CD4-positive, CD25-positive, alpha-beta regulatory T cell (primary cell): ENCODE measurements around the gene AP5S1. TPM values are rescaled to one million over a fixed set of nuclear protein-coding genes. Genes with fewer than 3 reads are reported as not detected.
"Not testable (repeated sequence)": the region's sequence is repeated elsewhere in the genome, so short reads cannot be mapped to it uniquely, and the experiment has no call there.

ENCODE experiments used
- ATAC-seq, 2 donors: fragments of 150-1000 bp; cut with Tn5 transposase; one replicate each; pipeline ENCODE4 v1.10.0; 2021; ENCODE audit warnings: low read depth in 2 of 2, moderate number of reproducible peaks in 2 of 2, moderate library complexity in 1 of 2
- DNase-seq, 3 donors: peaks; one replicate each; pipeline versions ENCODE4 v3.0.0 to v3.0.0-alpha.2; 2012 to 2022; ENCODE audit warnings: mixed read lengths in 1 of 3
- H3K27ac ChIP-seq: one replicate; pipeline ENCODE4 v1.7.0; 2013; ENCODE audit warnings: mild to moderate bottlenecking, low read length; ENCODE audit not compliant: insufficient read depth, poor library complexity, severe bottlenecking
- H3K27me3 ChIP-seq: one replicate; pipeline ENCODE4 v1.7.0; 2013; ENCODE audit warnings: low read length; ENCODE audit not compliant: control insufficient read depth, insufficient read depth
- H3K36me3 ChIP-seq: one replicate; pipeline ENCODE4 v1.7.0; 2013; ENCODE audit warnings: mild to moderate bottlenecking, low read length, moderate library complexity; ENCODE audit not compliant: control insufficient read depth, insufficient read depth
- H3K4me1 ChIP-seq: 2 replicates; pipeline ENCODE4 v1.7.0; 2013; ENCODE audit warnings: mild to moderate bottlenecking, low read length; ENCODE audit not compliant: insufficient read depth, control insufficient read depth, poor library complexity, severe bottlenecking
- H3K4me3 ChIP-seq: one replicate; pipeline ENCODE4 v1.7.0; 2013; ENCODE audit warnings: low read depth, mild to moderate bottlenecking, low read length, moderate library complexity
- H3K9me3 ChIP-seq, 2 experiments: 1 replicate in 1 of 2; 2 replicates in 1 of 2; pipeline ENCODE4 v1.7.0; 2013; ENCODE audit warnings: low read length in 2 of 2, mild to moderate bottlenecking in 1 of 2, moderate library complexity in 1 of 2; ENCODE audit not compliant: control insufficient read depth in 2 of 2
- H3K27ac Mint-ChIP-seq, 3 donors: one replicate each; pipeline ENCODE4 v1.8.0; 2020 to 2022; ENCODE audit warnings: mild to moderate bottlenecking in 3 of 3, mixed read lengths in 3 of 3, moderate library complexity in 2 of 3
- H3K27me3 Mint-ChIP-seq: one replicate; pipeline ENCODE4 v1.8.0; 2022; ENCODE audit warnings: mild to moderate bottlenecking, mixed read lengths
- H3K36me3 Mint-ChIP-seq: one replicate; pipeline ENCODE4 v1.8.0; 2020; ENCODE audit warnings: mixed read lengths
- H3K4me1 Mint-ChIP-seq, 4 donors: one replicate each; pipeline ENCODE4 v1.8.0; 2020 to 2022; ENCODE audit warnings: mixed read lengths in 4 of 4, mild to moderate bottlenecking in 1 of 4
- H3K4me3 Mint-ChIP-seq, 4 donors: one replicate each; pipeline ENCODE4 v1.8.0; 2020 to 2022; ENCODE audit warnings: mild to moderate bottlenecking in 4 of 4, mixed read lengths in 4 of 4, moderate library complexity in 3 of 4
- H3K9me3 Mint-ChIP-seq, 7 donors: one replicate each; pipeline ENCODE4 v1.8.0; 2020 to 2022; ENCODE audit warnings: mixed read lengths in 7 of 7, mild to moderate bottlenecking in 3 of 7, moderate library complexity in 2 of 7
- polyA plus RNA-seq, 4 donors: library from polyadenylated mRNA; unstranded; fragments of 300-500 nt; fragmentation: Illumina TruSeq; gene quantifications; one replicate each; pipeline ENCODE4 v1.2.3, GENCODE V29; 2021
- total RNA-seq: library from RNA; stranded (reverse); gene quantifications from one replicate; pipeline ENCODE4 v1.2.3, GENCODE V29; 2022

Gene AP5S1
- total and polyA plus RNA-seq, 5 donors from 2014 or later = 10.5 to 22.2 (median 19.5) TPM

GRCh38 chr20:3821996-3822395 is 1.6 kb downstream of the AP5S1 start:
- peaks cover 11 to 49% (median 28%) of the 10 kb centered on the region in 4 donors for H3K4me1 Mint-ChIP-seq
- peaks cover 25% of the 10 kb centered on the region for H3K36me3 ChIP-seq
- peak overlapping the region; percentile 99 for H3K27ac ChIP-seq
- no peak for DNase-seq
- no peak for ATAC-seq
- H3K27ac Mint-ChIP-seq = peak overlapping the region; percentile 86 to 98 (median 98)
- H3K36me3 Mint-ChIP-seq = peaks cover 10% of the 10 kb centered on the region
- no peaks in the 10 kb centered on the region for H3K27me3 Mint-ChIP-seq
- no peaks in the 10 kb centered on the region for H3K9me3 Mint-ChIP-seq
- peak overlapping the region; percentile 21 to 96 (median 92) for H3K4me3 Mint-ChIP-seq
- peaks cover 38% of the 10 kb centered on the region for H3K4me1 ChIP-seq
- no peaks in the 10 kb centered on the region for H3K9me3 ChIP-seq
- no peak overlapping the region for H3K4me3 ChIP-seq
- no peaks in the 10 kb centered on the region for H3K27me3 ChIP-seq

GRCh38 chr20:3823881-3824280 is 3.5 kb downstream of the AP5S1 start:
- peak overlapping the region in 1 of 4 donors; percentile 49 for H3K4me3 Mint-ChIP-seq
- Histone ChIP-seq H3K27me3 (no peaks in the 10 kb centered on the region), H3K9me3 (no peaks in the 10 kb centered on the region), H3K4me3 (no peak overlapping the region), H3K4me1 (peaks cover 23% of the 10 kb centered on the region), H3K27ac (no peak overlapping the region), H3K36me3 (peaks cover 25% of the 10 kb centered on the region)
- DNase-seq = no peak
- ATAC-seq = no peak
- peaks cover 10% of the 10 kb centered on the region for H3K36me3 Mint-ChIP-seq
- no peak overlapping the region for H3K27ac Mint-ChIP-seq
- no peaks in the 10 kb centered on the region for H3K9me3 Mint-ChIP-seq
- H3K27me3 Mint-ChIP-seq = peaks cover 4% of the 10 kb centered on the region
- H3K4me1 Mint-ChIP-seq = peaks cover 11 to 37% (median 22%) of the 10 kb centered on the region in 4 donors

- H3K27me3 Mint-ChIP-seq = peaks cover 4% of the 10 kb centered on the region
These were observed 5.2 kb downstream of the AP5S1 start for GRCh38 chr20:3825526-3825925.

GRCh38 chr20:3826420-3826819 is 6.1 kb downstream of the AP5S1 start:
- H3K9me3 ChIP-seq = no peaks in the 10 kb centered on the region
- peaks cover 10% of the 10 kb centered on the region for H3K36me3 Mint-ChIP-seq
- no peak overlapping the region for H3K27ac ChIP-seq
- H3K27me3 ChIP-seq = no peaks in the 10 kb centered on the region
- DNase-seq (no peak), ATAC-seq (no peak)
- H3K36me3 ChIP-seq = peaks cover 25% of the 10 kb centered on the region
- H3K4me1 Mint-ChIP-seq = peaks cover 6 to 17% (median 9%) of the 10 kb centered on the region in 4 donors
- peaks cover 3% of the 10 kb centered on the region for H3K4me1 ChIP-seq
- no peak overlapping the region for H3K4me3 ChIP-seq
- H3K4me3 Mint-ChIP-seq = peak overlapping the region in 1 of 4 donors; percentile 49
- peaks cover 4% of the 10 kb centered on the region for H3K27me3 Mint-ChIP-seq
- no peak overlapping the region for H3K27ac Mint-ChIP-seq
- H3K9me3 Mint-ChIP-seq = no peaks in the 10 kb centered on the region

More at GRCh38 chr20:3825526-3825925, 5.2 kb downstream of the AP5S1 start:
- Histone ChIP-seq H3K4me3 (no peak overlapping the region), H3K4me1 (peaks cover 12% of the 10 kb centered on the region), H3K36me3 (peaks cover 25% of the 10 kb centered on the region), H3K27ac (no peak overlapping the region), H3K9me3 (no peaks in the 10 kb centered on the region), H3K27me3 (no peaks in the 10 kb centered on the region)
- H3K27ac Mint-ChIP-seq = no peak overlapping the region
- DNase-seq = no peak
- peaks cover 11 to 25% (median 15%) of the 10 kb centered on the region in 4 donors for H3K4me1 Mint-ChIP-seq
- ATAC-seq = no peak
- no peaks in the 10 kb centered on the region for H3K9me3 Mint-ChIP-seq
- H3K36me3 Mint-ChIP-seq = peaks cover 10% of the 10 kb centered on the region
- peak overlapping the region in 1 of 4 donors; percentile 49 for H3K4me3 Mint-ChIP-seq

GRCh38 chr20:3828798-3829197 is 8.5 kb downstream of the AP5S1 start:
- no peaks in the 10 kb centered on the region for H3K9me3 Mint-ChIP-seq
- H3K27ac Mint-ChIP-seq = no peak overlapping the region
- H3K27me3 ChIP-seq = no peaks in the 10 kb centered on the region
- no peak overlapping the region for H3K4me3 Mint-ChIP-seq
- H3K36me3 Mint-ChIP-seq = peaks cover 7% of the 10 kb centered on the region
- ATAC-seq (no peak), DNase-seq (no peak)
- peaks cover 4% of the 10 kb centered on the region for H3K27me3 Mint-ChIP-seq
- H3K27ac ChIP-seq = no peak overlapping the region
- H3K9me3 ChIP-seq = no peaks in the 10 kb centered on the region
- no peaks in the 10 kb centered on the region for H3K4me1 ChIP-seq
- H3K4me3 ChIP-seq = no peak overlapping the region
- peaks cover 15% of the 10 kb centered on the region for H3K36me3 ChIP-seq
- H3K4me1 Mint-ChIP-seq = peaks cover 0 to 6% (median 4%) of the 10 kb centered on the region in 4 donors

GRCh38 chr20:3829891-3830290 is 9.5 kb downstream of the AP5S1 start:
- not testable (repeated sequence) for H3K4me1 Mint-ChIP-seq, H3K36me3 Mint-ChIP-seq, H3K27ac ChIP-seq, H3K4me3 Mint-ChIP-seq, H3K4me1 ChIP-seq, H3K36me3 ChIP-seq, H3K9me3 ChIP-seq, DNase-seq, ATAC-seq, H3K27me3 Mint-ChIP-seq, H3K27ac Mint-ChIP-seq, H3K4me3 ChIP-seq, H3K27me3 ChIP-seq, H3K9me3 Mint-ChIP-seq

GRCh38 chr20:3836132-3836531 is 15.8 kb downstream of the AP5S1 start:
- H3K4me1 ChIP-seq = no peaks in the 10 kb centered on the region
- no peaks in the 10 kb centered on the region for H3K36me3 ChIP-seq
- no peaks in the 10 kb centered on the region for H3K36me3 Mint-ChIP-seq
- no peaks in the 10 kb centered on the region for H3K27me3 Mint-ChIP-seq
- H3K4me1 Mint-ChIP-seq = peaks cover 0 to 2% (median 0%) of the 10 kb centered on the region in 4 donors
- H3K4me3 ChIP-seq = no peak overlapping the region
- ATAC-seq (no peak), DNase-seq (no peak)
- peaks cover 0 to 2% (median 0%) of the 10 kb centered on the region in 7 donors for H3K9me3 Mint-ChIP-seq
- no peaks in the 10 kb centered on the region for H3K27me3 ChIP-seq
- H3K4me3 Mint-ChIP-seq = no peak overlapping the region
- no peak overlapping the region for H3K27ac Mint-ChIP-seq
- no peaks in the 10 kb centered on the region for H3K9me3 ChIP-seq
- no peak overlapping the region for H3K27ac ChIP-seq

- Mint-ChIP-seq H3K27ac (peak overlapping the region in 1 of 3 donors; percentile 6), H3K4me1 (peaks cover 0 to 2% (median 0%) of the 10 kb centered on the region in 4 donors), H3K4me3 (no peak overlapping the region), H3K27me3 (no peaks in the 10 kb centered on the region), H3K36me3 (no peaks in the 10 kb centered on the region), H3K9me3 (peaks cover 0 to 2% (median 0%) of the 10 kb centered on the region in 7 donors)
- no peak for ATAC-seq
- no peaks in the 10 kb centered on the region for H3K27me3 ChIP-seq
- no peaks in the 10 kb centered on the region for H3K9me3 ChIP-seq
- no peaks in the 10 kb centered on the region for H3K36me3 ChIP-seq
- H3K27ac ChIP-seq = no peak overlapping the region
- DNase-seq = peak in 1 of 3 donors; percentile 42
- H3K4me1 ChIP-seq = no peaks in the 10 kb centered on the region
- no peak overlapping the region for H3K4me3 ChIP-seq
These were observed 19.0 kb downstream of the AP5S1 start for GRCh38 chr20:3839328-3839727.
